ENCODE data around the gene NHS.

GRCh38 chrX:17679261-17679660 is 304.3 kb downstream of the NHS start:
- TF ChIP-seq CTCF (IDR thresholded peaks at IDR 0.05), result no peak
- no peak for TF ChIP-seq POLR2A (IDR thresholded peaks at IDR 0.05)
- no peak for TF ChIP-seq POLR2AphosphoS5 (IDR thresholded peaks at IDR 0.05)
